Breast epithelium (tissue), 4 donors: Measurements from ENCODE around the gene THADA. TPM values are rescaled to one million over a fixed set of nuclear protein-coding genes. Genes with fewer than 3 reads are reported as not detected.
A peak's percentile ranks its signal among the peaks of the same experiment; 100 is the strongest.

Experiments used
- DNase-seq, 2 donors: peaks; one replicate each; pipeline ENCODE4 v3.0.0-alpha.2; 2019; ENCODE audit warnings: low spot score in 2 of 2
- H3K27ac ChIP-seq, 2 donors: fragments of 200-600 bp; sonication (generic) in 1 of 2; one replicate each; pipeline ENCODE4 v1.5.1; 2016 to 2019; ENCODE audit warnings: mild to moderate bottlenecking in 1 of 2
- H3K27me3 ChIP-seq, 2 donors: fragments of 200-600 bp; sonication (generic) in 1 of 2; one replicate each; pipeline versions ENCODE4 v1.5.1 to v1.6.0; 2017 to 2019; ENCODE audit warnings: control low read depth in 1 of 2, mild to moderate bottlenecking in 1 of 2
- H3K36me3 ChIP-seq: fragments of 200-600 bp; one replicate; pipeline ENCODE4 v1.5.1; 2019
- H3K4me1 ChIP-seq, 2 donors: fragments of 200-600 bp; sonication (generic); one replicate each; pipeline ENCODE4 v1.5.1; 2016 to 2019; ENCODE audit warnings: control low read depth in 1 of 2
- H3K4me3 ChIP-seq, 3 donors: fragments of 200-600 bp; sonication (generic); 1 replicate in 2 of 3; 2 replicates in 1 of 3; pipeline ENCODE4 v1.5.1; 2016 to 2019; ENCODE audit warnings: mild to moderate bottlenecking in 3 of 3, moderate library complexity in 2 of 3
- H3K9me3 ChIP-seq, 2 donors: fragments of 200-600 bp; sonication (generic) in 1 of 2; one replicate each; pipeline ENCODE4 v1.5.1; 2016 to 2019; ENCODE audit warnings: control low read depth in 1 of 2
- CTCF ChIP-seq, 3 donors: fragments of 450-650 bp; IDR thresholded peaks; one replicate each; pipeline ENCODE4 v1.5.1; 2016 to 2017; ENCODE audit warnings: antibody characterized with exemption in 3 of 3, mild to moderate bottlenecking in 3 of 3, moderate library complexity in 3 of 3
- POLR2A ChIP-seq: fragments of 450-650 bp; IDR thresholded peaks from one replicate; pipeline ENCODE4 v1.6.1; 2016; ENCODE audit warnings: antibody characterized with exemption, mild to moderate bottlenecking, moderate library complexity
- POLR2AphosphoS5 ChIP-seq, 3 donors: sonication (generic); formaldehyde crosslinking; IDR thresholded peaks; one replicate each; pipeline ENCODE4 v1.6.1; 2017; ENCODE audit warnings: antibody characterized with exemption in 3 of 3
- intact Hi-C: fragments of 100-400 bp; cut with DNase I; formaldehyde crosslinking; loops from one replicate; pipeline ENCODE4 v1.15.1; 2023; ENCODE audit warnings: low total_unique reads
- total RNA-seq, 3 donors: library from RNA; depleted of rRNA; stranded (reverse); fragments of >200 nt; gene quantifications; one replicate each; pipeline ENCODE4 v1.1.0, GENCODE V29; 2016

Gene THADA
- total RNA-seq, 3 donors from 2014 or later, result 41.1 to 60.6 (median 49.5) TPM

- Histone ChIP-seq H3K4me1 (no peaks in the 10 kb centered on the region), H3K27me3 (no peaks in the 10 kb centered on the region), H3K4me3 (no peak overlapping the region), H3K9me3 (no peaks in the 10 kb centered on the region), H3K27ac (peak overlapping the region; percentile 2 to 64), H3K36me3 (no peaks in the 10 kb centered on the region)
- TF ChIP-seq POLR2AphosphoS5 (IDR thresholded peaks at IDR 0.05) (no peak), CTCF (IDR thresholded peaks at IDR 0.05) (no peak), POLR2A (no peak)
- DNase-seq, result no peak
- intact Hi-C loops, result no loop called here
Observed at GRCh38 chr2:43444989-43445645, 150.7 kb downstream of the THADA start.

- Histone ChIP-seq H3K9me3 (no peaks in the 10 kb centered on the region), H3K4me1 (no peaks in the 10 kb centered on the region), H3K36me3 (no peaks in the 10 kb centered on the region), H3K27me3 (no peaks in the 10 kb centered on the region), H3K4me3 (no peak overlapping the region), H3K27ac (no peak overlapping the region)
- TF ChIP-seq POLR2A (no peak), CTCF (IDR thresholded peaks at IDR 0.05) (no peak), POLR2AphosphoS5 (IDR thresholded peaks at IDR 0.05) (no peak)
- no peak for DNase-seq
- intact Hi-C loops, result no loop called here
Observed at GRCh38 chr2:43443282-43443681, 152.6 kb downstream of the THADA start.

GRCh38 chr2:43441195-43441594, 154.6 kb downstream of the THADA start:
- Histone ChIP-seq H3K27me3 (no peaks in the 10 kb centered on the region), H3K4me3 (no peak overlapping the region), H3K27ac (no peak overlapping the region), H3K4me1 (no peaks in the 10 kb centered on the region), H3K9me3 (no peaks in the 10 kb centered on the region), H3K36me3 (no peaks in the 10 kb centered on the region)
- no peak for TF ChIP-seq POLR2A
- TF ChIP-seq CTCF (IDR thresholded peaks at IDR 0.05), result no peak
- no peak for TF ChIP-seq POLR2AphosphoS5 (IDR thresholded peaks at IDR 0.05)
- DNase-seq, result no peak
- intact Hi-C loops, result no loop called here

- Histone ChIP-seq H3K27me3 (no peaks in the 10 kb centered on the region), H3K9me3 (no peaks in the 10 kb centered on the region), H3K36me3 (no peaks in the 10 kb centered on the region), H3K27ac (no peak overlapping the region), H3K4me1 (no peaks in the 10 kb centered on the region), H3K4me3 (no peak overlapping the region)
- no peak for TF ChIP-seq POLR2A
- no peak for TF ChIP-seq POLR2AphosphoS5 (IDR thresholded peaks at IDR 0.05)
- no peak for TF ChIP-seq CTCF (IDR thresholded peaks at IDR 0.05)
- DNase-seq, result no peak
- intact Hi-C loops, result loop anchor here (5.0 kb wide), 1 partner anchor 737 kb away; no protein-coding TSS in a partner anchor
Observed at GRCh38 chr2:43438858-43439655, 156.8 kb downstream of the THADA start.

- intact Hi-C loops, result loop anchor here (5.0 kb wide), 1 partner anchor 736 kb away; no protein-coding TSS in a partner anchor
- Histone ChIP-seq H3K4me1 (no peaks in the 10 kb centered on the region), H3K4me3 (no peak overlapping the region), H3K9me3 (no peaks in the 10 kb centered on the region), H3K27ac (no peak overlapping the region), H3K36me3 (no peaks in the 10 kb centered on the region), H3K27me3 (no peaks in the 10 kb centered on the region)
- no peak for DNase-seq
- TF ChIP-seq POLR2AphosphoS5 (IDR thresholded peaks at IDR 0.05) (no peak), POLR2A (no peak), CTCF (IDR thresholded peaks at IDR 0.05) (no peak)
Observed at GRCh38 chr2:43438342-43438741, 157.5 kb downstream of the THADA start.
